Natural killer cell (primary cell): ENCODE data around the gene ENO3. TPM values are rescaled to one million over a fixed set of nuclear protein-coding genes. Genes with fewer than 3 reads are reported as not detected.

Source experiments
- ATAC-seq, 3 donors: fragments of 150-1000 bp in 2 of 3; fragments of 200-7000 bp in 1 of 3; cut with Tn5 transposase; 1 replicate in 1 of 3; 2 replicates in 2 of 3; pipeline ENCODE4 v1.10.0; 2021; ENCODE audit warnings: mild to moderate bottlenecking in 2 of 3, moderate library complexity in 2 of 3
- DNase-seq, 2 donors: peaks; one replicate each; pipeline versions ENCODE4 v3.0.0 to v3.0.0-alpha.2; 2013 to 2021; ENCODE audit warnings: mixed read lengths in 1 of 2
- H3K27ac ChIP-seq: one replicate; pipeline ENCODE4 v1.5.1; 2013; ENCODE audit warnings: mild to moderate bottlenecking, low read length
- H3K27me3 ChIP-seq: one replicate; pipeline ENCODE4 v1.6.1; 2013; ENCODE audit warnings: low read length; ENCODE audit not compliant: control insufficient read depth, insufficient read depth
- H3K36me3 ChIP-seq: one replicate; pipeline ENCODE4 v1.6.1; 2013; ENCODE audit warnings: low read length; ENCODE audit not compliant: control insufficient read depth, insufficient read depth
- H3K4me1 ChIP-seq: one replicate; pipeline ENCODE4 v1.6.1; 2013; ENCODE audit warnings: low read length; ENCODE audit not compliant: control insufficient read depth, insufficient read depth
- H3K4me3 ChIP-seq: one replicate; pipeline ENCODE4 v1.5.1; 2013; ENCODE audit warnings: low read length
- H3K9me3 ChIP-seq: one replicate; pipeline ENCODE4 v1.6.1; 2013; ENCODE audit warnings: low read length; ENCODE audit not compliant: control insufficient read depth, insufficient read depth
- H3K27ac Mint-ChIP-seq, 2 donors: one replicate each; pipeline ENCODE4 v1.8.0; 2022; ENCODE audit warnings: mild to moderate bottlenecking in 2 of 2, mixed read lengths in 2 of 2, moderate library complexity in 1 of 2
- H3K27me3 Mint-ChIP-seq, 2 donors: one replicate each; pipeline ENCODE4 v1.8.0; 2022; ENCODE audit warnings: low read depth in 2 of 2, mixed read lengths in 2 of 2
- H3K36me3 Mint-ChIP-seq: one replicate; pipeline ENCODE4 v1.8.0; 2022; ENCODE audit warnings: mixed read lengths
- H3K4me1 Mint-ChIP-seq, 2 donors: one replicate each; pipeline ENCODE4 v1.8.0; 2022; ENCODE audit warnings: mixed read lengths in 2 of 2
- H3K4me3 Mint-ChIP-seq: one replicate; pipeline ENCODE4 v1.8.0; 2022; ENCODE audit warnings: mild to moderate bottlenecking, moderate library complexity, mixed read lengths
- H3K9me3 Mint-ChIP-seq, 2 donors: one replicate each; pipeline ENCODE4 v1.8.0; 2022; ENCODE audit warnings: mixed read lengths in 2 of 2
- WGBS: methylation state at CpG from one replicate; pipeline ENCODE4 v1.1.7; 2013; ENCODE audit warnings: missing lambda C conversion rate; ENCODE audit not compliant: insufficient coverage; 5-methylcytosine and 5-hydroxymethylcytosine counted together
- intact Hi-C: fragments of 100-400 bp; cut with micrococcal nuclease; formaldehyde crosslinking; loops from one replicate; pipeline ENCODE4 v1.14.2; 2022
- total RNA-seq, 4 donors: library from RNA; stranded (reverse); fragments of 120-200 nt in 1 of 4; gene quantifications; one replicate each; pipeline versions ENCODE4 v1.2.3 to v1.2.4, GENCODE V29; 2013 to 2022
- TF ChIP-seq, protein P1 (sequence below): fragments of 200-600 bp; IDR thresholded peaks from one replicate; pipeline ENCODE4 v1.8.0; 2022; ENCODE audit warnings: antibody characterized with exemption

ENO3 gene
- total RNA-seq, 3 donors from 2014 or later (not counting 1 experiment from before 2014, with no cell fraction given), result 26.1 to 28.4 (median 26.6) TPM

DNA sequence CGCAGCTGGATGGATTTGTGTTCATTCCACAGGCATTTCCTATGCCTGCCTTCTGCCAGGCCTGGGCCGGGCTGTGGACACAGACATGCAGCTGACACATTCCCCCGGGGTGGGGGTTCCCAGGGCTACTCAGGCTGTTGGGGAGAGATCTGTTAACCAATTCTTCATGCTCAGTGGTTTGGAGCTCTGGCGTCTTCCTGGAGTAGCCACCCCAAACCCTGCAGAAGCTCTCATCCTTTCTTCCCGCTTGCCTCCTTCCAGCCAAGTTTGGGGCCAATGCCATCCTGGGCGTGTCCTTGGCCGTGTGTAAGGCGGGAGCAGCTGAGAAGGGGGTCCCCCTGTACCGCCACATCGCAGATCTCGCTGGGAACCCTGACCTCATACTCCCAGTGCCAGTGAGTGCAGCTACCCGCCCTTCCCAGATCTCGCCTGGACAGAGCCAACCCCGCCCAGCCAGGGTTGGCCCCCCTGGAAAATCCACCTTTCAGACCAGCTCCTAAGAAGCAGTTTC is 2.6 kb downstream of the ENO3 start:
- ATAC-seq, result no peak
- Mint-ChIP-seq H3K9me3 (no peaks in the 10 kb centered on the region), H3K4me1 (peaks cover 13 to 24% of the 10 kb centered on the region in 2 donors), H3K36me3 (no peaks in the 10 kb centered on the region), H3K4me3 (no peak overlapping the region), H3K27ac (no peak overlapping the region), H3K27me3 (no peaks in the 10 kb centered on the region)
- DNase-seq, result no peak
- intact Hi-C loops, result no loop called here
- H3K27ac ChIP-seq, result no peak overlapping the region
- WGBS, result 92% methylated on average over 14 of the region's 14 CpGs
- H3K9me3 ChIP-seq, result no peaks in the 10 kb centered on the region
- H3K4me3 ChIP-seq, result no peak overlapping the region
- peaks cover 20% of the 10 kb centered on the region for H3K4me1 ChIP-seq
- no peaks in the 10 kb centered on the region for H3K27me3 ChIP-seq
- TF ChIP-seq, protein P1, sequence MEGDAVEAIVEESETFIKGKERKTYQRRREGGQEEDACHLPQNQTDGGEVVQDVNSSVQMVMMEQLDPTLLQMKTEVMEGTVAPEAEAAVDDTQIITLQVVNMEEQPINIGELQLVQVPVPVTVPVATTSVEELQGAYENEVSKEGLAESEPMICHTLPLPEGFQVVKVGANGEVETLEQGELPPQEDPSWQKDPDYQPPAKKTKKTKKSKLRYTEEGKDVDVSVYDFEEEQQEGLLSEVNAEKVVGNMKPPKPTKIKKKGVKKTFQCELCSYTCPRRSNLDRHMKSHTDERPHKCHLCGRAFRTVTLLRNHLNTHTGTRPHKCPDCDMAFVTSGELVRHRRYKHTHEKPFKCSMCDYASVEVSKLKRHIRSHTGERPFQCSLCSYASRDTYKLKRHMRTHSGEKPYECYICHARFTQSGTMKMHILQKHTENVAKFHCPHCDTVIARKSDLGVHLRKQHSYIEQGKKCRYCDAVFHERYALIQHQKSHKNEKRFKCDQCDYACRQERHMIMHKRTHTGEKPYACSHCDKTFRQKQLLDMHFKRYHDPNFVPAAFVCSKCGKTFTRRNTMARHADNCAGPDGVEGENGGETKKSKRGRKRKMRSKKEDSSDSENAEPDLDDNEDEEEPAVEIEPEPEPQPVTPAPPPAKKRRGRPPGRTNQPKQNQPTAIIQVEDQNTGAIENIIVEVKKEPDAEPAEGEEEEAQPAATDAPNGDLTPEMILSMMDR, result no peak
- H3K36me3 ChIP-seq, result no peaks in the 10 kb centered on the region

DNA sequence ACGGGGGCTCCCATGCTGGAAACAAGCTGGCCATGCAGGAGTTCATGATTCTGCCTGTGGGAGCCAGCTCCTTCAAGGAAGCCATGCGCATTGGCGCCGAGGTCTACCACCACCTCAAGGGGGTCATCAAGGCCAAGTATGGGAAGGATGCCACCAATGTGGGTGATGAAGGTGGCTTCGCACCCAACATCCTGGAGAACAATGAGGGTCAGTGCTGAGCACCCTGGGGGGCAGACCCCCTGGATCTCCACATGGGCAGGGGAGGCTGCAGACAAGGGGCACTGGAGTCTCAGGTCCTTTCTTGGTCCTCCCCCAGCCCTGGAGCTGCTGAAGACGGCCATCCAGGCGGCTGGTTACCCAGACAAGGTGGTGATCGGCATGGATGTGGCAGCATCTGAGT is 4.2 kb downstream of the ENO3 start:
- TF ChIP-seq, protein P1, result no peak
- peaks cover 16% of the 10 kb centered on the region for H3K4me1 ChIP-seq
- peaks cover 9% of the 10 kb centered on the region for H3K36me3 ChIP-seq
- no peak for DNase-seq
- 95% methylated on average over 8 of the region's 8 CpGs for WGBS
- Mint-ChIP-seq H3K36me3 (no peaks in the 10 kb centered on the region), H3K27me3 (no peaks in the 10 kb centered on the region), H3K27ac (no peak overlapping the region), H3K4me3 (no peak overlapping the region), H3K9me3 (no peaks in the 10 kb centered on the region), H3K4me1 (peaks cover 13 to 20% of the 10 kb centered on the region in 2 donors)
- H3K27ac ChIP-seq, result no peak overlapping the region
- ATAC-seq, result no peak
- intact Hi-C loops, result no loop called here
- H3K27me3 ChIP-seq, result no peaks in the 10 kb centered on the region
- no peaks in the 10 kb centered on the region for H3K9me3 ChIP-seq
- H3K4me3 ChIP-seq, result no peak overlapping the region

DNA sequence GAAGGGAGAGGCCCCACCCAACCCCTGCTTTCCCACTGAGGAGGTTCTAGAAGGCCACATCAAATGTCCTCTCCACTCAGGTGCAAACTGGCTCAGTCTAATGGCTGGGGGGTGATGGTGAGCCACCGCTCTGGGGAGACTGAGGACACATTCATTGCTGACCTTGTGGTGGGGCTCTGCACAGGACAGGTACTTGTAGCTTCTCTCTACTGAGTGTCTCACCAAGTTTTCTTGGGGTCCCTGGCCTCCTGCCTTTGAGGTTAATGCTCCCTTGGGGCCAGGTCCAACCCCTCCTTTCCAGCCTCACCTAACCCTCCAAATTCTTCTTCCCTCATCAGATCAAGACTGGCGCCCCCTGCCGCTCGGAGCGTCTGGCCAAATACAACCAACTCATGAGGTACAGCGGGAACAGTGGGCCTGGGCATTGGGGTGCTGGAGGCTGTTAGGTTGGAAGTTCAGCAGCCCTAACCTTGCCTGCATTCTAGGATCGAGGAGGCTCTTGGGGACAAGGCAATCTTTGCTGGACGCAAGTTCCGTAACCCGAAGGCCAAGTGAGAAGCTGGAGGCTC is 5.7 kb downstream of the ENO3 start:
- peak; percentile 42 to 56 for DNase-seq
- peak in 2 of 3 donors; percentile 39 to 40 for ATAC-seq
- no peaks in the 10 kb centered on the region for H3K9me3 ChIP-seq
- no peak overlapping the region for H3K27ac ChIP-seq
- H3K4me3 ChIP-seq, result no peak overlapping the region
- Mint-ChIP-seq H3K4me1 (peaks cover 0 to 6% of the 10 kb centered on the region in 2 donors), H3K27me3 (no peaks in the 10 kb centered on the region), H3K27ac (no peak overlapping the region), H3K9me3 (no peaks in the 10 kb centered on the region), H3K4me3 (no peak overlapping the region), H3K36me3 (no peaks in the 10 kb centered on the region)
- 90% methylated on average over 10 of the region's 10 CpGs for WGBS
- TF ChIP-seq, protein P1, result no peak
- peaks cover 5% of the 10 kb centered on the region for H3K4me1 ChIP-seq
- intact Hi-C loops, result no loop called here
- peaks cover 15% of the 10 kb centered on the region for H3K36me3 ChIP-seq
- H3K27me3 ChIP-seq, result no peaks in the 10 kb centered on the region

DNA sequence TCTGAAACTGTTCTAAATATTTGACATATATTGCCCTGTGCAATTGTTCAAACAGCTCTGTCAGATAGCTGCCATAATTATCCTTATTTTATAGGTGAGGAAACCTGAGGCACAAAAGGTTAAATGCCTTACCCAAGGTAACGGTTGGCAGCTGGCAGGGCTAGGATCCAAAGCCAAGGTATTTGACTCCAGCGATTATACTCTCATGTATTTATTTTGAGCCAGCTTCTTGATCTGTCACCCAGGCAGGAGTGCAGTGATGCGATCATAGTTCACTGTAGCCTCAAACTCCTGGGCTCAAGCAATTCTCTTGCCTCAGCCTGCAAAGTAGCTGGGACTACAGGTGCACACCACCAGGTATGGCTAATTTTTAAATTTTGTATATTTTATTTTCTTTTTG is 7.2 kb downstream of the ENO3 start:
- intact Hi-C loops, result no loop called here
- ATAC-seq (no peak), DNase-seq (no peak)
- peaks cover 16% of the 10 kb centered on the region for H3K36me3 ChIP-seq
- Mint-ChIP-seq H3K4me3 (no peak overlapping the region), H3K4me1 (peaks cover 0 to 6% of the 10 kb centered on the region in 2 donors), H3K9me3 (no peaks in the 10 kb centered on the region), H3K36me3 (no peaks in the 10 kb centered on the region), H3K27ac (no peak overlapping the region), H3K27me3 (no peaks in the 10 kb centered on the region)
- H3K27ac ChIP-seq, result no peak overlapping the region
- no peaks in the 10 kb centered on the region for H3K9me3 ChIP-seq
- no peak overlapping the region for H3K4me3 ChIP-seq
- 90% methylated on average over 3 of the region's 3 CpGs for WGBS
- peaks cover 5% of the 10 kb centered on the region for H3K4me1 ChIP-seq
- TF ChIP-seq, protein P1, result no peak
- no peaks in the 10 kb centered on the region for H3K27me3 ChIP-seq
